Activated naive CD4-positive, alpha-beta T cell (primary cell): Measurements from ENCODE around the gene NFIB.

Source experiments
- DNase-seq, 4 experiments: peaks; one replicate each; lab custom pipeline; 2025; lab: John Stamatoyannopoulos, UW

The NFIB gene

DNA sequence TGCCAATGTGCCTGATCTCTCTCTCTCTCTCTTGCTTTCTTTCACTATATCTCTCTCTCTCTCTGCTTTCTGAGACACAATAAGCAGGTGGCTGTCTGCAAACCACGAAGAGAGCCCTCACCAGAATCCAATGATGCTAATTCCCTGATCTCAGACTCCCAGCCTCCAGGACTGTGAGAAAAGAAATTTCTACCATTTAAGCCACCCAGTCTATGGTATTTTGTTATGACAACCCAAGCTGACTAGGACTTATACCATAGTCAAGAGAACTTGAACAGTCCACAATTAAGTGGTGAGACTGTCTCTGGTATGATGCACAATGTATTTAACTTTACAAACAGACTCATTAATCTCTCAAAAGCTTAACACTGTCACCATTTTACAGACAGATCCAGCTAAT is 67.0 kb downstream of the NFIB start:
- DNase-seq, result no peak

GRCh38 chr9:14245901-14246525 is 67.9 kb downstream of the NFIB start:
- no peak for DNase-seq

GRCh38 chr9:14243514-14244042 is 70.4 kb downstream of the NFIB start:
- DNase-seq, result no peak

- no peak for DNase-seq
Measured at GRCh38 chr9:14242150-14242805, 71.7 kb downstream of the NFIB start.

DNA sequence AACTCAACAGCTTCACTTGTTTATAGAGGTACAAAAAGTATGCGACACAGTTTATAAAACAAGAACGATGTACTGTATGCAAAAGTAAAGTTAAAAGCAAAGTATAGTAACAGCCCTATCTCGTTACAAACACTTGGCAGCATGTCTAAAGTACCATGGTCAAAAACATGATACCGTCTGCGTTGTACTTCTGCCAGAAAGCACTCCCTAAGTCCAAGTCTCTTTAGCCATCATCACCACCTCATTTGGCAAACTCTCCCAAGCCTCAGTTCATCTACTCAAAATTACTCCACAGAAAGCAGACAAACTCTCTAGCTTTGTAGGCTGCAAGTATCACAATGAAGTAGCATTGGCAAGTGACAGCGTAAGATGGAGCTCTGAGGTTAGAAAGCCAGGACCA is 73.4 kb downstream of the NFIB start:
- no peak for DNase-seq

GRCh38 chr9:14238518-14238917 is 75.4 kb downstream of the NFIB start:
- no peak for DNase-seq

GRCh38 chr9:14238079-14238478 is 75.9 kb downstream of the NFIB start:
- no peak for DNase-seq

- DNase-seq, result no peak
Measured at GRCh38 chr9:14236591-14236990, 77.3 kb downstream of the NFIB start.

GRCh38 chr9:14232111-14232510 is 81.8 kb downstream of the NFIB start:
- no peak for DNase-seq

DNA sequence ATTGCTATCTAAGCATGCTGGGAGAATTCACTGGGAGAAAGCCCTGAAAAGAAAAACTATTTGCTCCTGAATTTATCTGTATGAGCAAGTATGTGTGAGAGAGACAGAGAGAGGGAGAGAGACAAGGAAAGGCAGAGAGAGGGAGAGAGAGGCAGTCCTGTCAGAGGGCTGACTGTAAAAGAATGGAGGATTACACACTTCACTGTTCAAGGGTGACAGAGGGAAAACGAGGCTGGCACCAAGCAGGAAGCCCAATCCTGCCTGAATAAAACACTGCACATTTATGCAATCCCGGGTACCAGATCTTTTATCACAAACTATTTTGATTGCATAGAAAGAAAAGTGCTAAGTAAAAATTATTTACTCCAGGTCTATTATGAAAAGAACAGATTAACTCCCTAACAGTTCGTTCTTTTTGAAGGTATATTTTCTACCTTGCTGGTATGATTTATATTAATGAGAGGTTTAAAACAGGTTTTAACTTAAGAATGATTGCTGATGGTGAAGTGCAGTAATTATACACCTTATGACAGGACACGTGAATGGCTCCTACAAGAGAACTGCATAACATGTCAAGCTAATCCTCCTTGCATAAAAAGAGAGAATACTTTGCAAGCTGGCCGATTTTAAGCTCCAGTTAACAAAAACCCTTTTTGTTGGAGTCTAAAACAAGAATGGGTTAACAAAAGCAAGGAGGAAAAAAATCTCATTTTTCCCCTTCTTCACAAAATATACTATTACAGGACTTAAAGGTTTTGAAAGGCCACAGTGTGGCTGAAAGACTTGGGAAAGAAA is 82.5 kb downstream of the NFIB start:
- DNase-seq, result no peak

DNA sequence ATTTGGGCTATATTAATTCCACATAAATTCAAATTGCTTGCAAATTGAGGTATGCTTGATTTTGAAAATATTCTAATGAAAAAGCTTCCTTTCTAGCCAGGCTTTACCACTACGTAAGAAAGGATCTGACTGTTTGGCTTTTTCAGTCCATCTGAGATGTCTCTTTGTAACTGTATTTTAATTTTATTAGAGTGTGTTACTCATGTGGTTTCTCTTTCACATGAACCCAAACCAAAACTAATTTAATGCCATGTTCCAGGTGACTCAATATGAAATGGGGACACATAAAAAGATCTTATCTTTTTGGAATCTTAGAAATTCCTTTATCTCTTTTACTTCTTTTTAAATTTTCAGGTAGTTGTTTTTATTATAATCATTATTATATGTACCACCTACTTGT is 85.3 kb downstream of the NFIB start:
- DNase-seq, result no peak

GRCh38 chr9:14226855-14227532 is 86.9 kb downstream of the NFIB start:
- DNase-seq, result no peak

- no peak for DNase-seq
Measured at GRCh38 chr9:14223081-14223480, 90.9 kb downstream of the NFIB start.

DNA sequence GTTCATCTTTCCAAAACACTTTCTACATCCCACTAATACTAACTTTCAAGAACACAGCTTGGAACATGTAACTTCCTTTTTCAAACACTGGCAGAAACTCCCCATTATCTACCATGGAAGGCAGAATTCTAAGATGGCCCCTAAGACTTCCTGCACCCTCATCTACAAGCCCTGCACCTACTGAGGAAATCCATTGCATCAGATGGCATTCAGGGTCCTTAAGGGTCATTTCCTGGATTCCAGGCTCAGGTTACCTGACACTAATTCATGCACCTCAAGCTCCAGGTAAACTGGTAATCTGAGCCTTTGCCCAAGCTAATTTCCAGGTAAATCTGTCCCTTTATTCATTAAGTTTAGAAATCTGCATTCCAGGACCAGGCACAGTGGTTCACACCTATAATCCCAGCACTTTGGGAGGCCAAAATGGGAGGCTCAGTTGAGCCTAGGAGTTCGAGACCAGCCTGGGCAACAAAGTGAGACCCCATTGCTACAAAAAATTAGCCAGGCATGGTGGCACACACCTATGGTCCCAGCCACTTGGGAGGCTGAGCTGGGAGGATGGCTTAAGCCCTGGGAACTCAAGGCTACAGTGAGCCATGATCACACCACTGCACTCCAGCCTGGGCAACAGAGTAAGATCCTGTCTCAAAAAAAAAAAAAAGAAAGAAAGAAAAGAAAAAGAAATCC is 91.6 kb downstream of the NFIB start:
- no peak for DNase-seq

- DNase-seq, result no peak
Measured at GRCh38 chr9:14221558-14221957, 92.4 kb downstream of the NFIB start.

DNA sequence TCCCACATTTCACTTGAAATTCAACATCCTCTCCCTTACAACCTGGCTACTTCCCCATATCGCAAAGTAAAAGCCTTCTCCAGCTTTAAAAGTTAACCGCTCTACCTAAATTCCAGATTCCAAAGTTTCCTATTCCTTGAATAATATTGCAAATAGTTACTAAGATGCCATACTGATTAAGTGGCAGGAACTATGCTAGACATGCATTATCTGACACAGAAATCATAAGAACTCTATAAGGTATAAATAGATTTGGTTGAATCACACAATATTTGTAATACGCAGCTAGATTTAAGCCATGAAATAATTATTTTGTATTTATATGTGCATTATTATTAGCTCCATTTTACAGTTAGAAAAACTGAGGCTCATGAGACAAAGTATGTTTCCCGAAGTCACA is 92.8 kb downstream of the NFIB start:
- DNase-seq, result no peak

DNA sequence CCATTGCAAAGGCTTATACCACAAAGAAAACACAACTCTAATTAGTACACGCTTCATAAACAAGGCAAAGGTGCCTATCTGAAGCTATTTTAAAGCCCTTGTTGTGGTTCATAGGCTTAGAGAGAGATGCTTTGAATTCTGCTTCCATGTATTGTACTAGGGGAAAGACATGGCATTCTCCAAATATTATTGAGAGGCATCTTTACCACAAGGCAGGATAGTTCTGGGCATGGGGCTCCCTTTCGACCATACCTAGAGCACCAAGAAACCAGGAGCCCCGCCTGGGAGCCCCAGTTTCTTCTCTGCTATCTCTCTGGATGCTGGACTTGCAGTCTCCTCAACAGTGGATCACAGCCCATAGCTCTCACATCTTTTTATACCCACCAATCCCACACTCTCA is 93.7 kb downstream of the NFIB start:
- DNase-seq, result no peak

GRCh38 chr9:14219850-14220249 is 94.1 kb downstream of the NFIB start:
- no peak for DNase-seq

GRCh38 chr9:14218253-14218652 is 95.7 kb downstream of the NFIB start:
- no peak for DNase-seq

DNA sequence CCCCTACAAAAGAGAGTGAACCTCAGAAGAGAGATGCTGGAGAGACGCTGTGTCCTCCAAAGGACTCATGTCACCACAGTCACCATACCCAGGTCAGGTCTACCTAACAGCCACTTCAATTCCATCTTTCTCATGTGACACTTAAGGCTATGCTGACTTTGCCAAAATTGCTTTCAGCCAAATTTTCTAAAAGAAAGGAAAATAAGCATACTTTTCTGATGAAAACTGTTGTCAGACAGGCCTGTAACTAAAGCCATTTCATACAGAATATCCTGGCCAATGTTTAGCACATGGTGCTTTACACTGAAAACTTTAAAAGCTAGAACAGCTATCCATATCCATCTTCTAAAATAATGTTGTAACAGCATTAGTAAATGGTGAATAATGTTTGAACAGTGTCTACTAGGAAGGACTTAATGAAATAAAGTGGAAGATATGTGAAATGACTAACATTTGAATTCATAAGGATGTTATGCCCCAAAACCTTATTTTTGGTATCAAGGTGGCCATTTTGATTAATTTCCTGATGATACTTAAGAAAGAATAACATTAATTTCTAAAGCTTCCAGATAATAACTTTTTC is 97.2 kb downstream of the NFIB start:
- no peak for DNase-seq

- no peak for DNase-seq
Measured at GRCh38 chr9:14215614-14216013, 98.3 kb downstream of the NFIB start.
